Lower lobe of right lung (tissue), 2 donors: ENCODE data around the gene DLK1. TPM values are rescaled to one million over a fixed set of nuclear protein-coding genes. Genes with fewer than 3 reads are reported as not detected.

ENCODE experiments used
- ATAC-seq, 2 donors: fragments of 200-7000 bp; cut with Tn5 transposase; one replicate each; pipeline ENCODE4 v1.9.1; 2020 to 2022; ENCODE audit warnings: mild to moderate bottlenecking in 2 of 2, moderate library complexity in 2 of 2
- DNase-seq: peaks from one replicate; pipeline ENCODE4 v3.0.0-alpha.2; 2020
- H3K27ac ChIP-seq: fragments of 200-600 bp; one replicate; pipeline ENCODE4 v1.8.0; 2022
- H3K27me3 ChIP-seq: fragments of 200-600 bp; one replicate; pipeline ENCODE4 v1.8.0; 2022; ENCODE audit warnings: low read depth
- H3K36me3 ChIP-seq: fragments of 200-600 bp; one replicate; pipeline ENCODE4 v1.8.0; 2022; ENCODE audit warnings: mild to moderate bottlenecking
- H3K4me1 ChIP-seq: fragments of 200-600 bp; one replicate; pipeline ENCODE4 v1.8.0; 2022
- H3K4me3 ChIP-seq: fragments of 200-600 bp; one replicate; pipeline ENCODE4 v1.8.0; 2022; ENCODE audit warnings: mild to moderate bottlenecking
- H3K9me3 ChIP-seq: fragments of 200-600 bp; one replicate; pipeline ENCODE4 v1.8.0; 2022
- CTCF ChIP-seq: fragments of 200-600 bp; IDR thresholded peaks from one replicate; pipeline ENCODE4 v1.8.0; 2022; ENCODE audit warnings: antibody characterized with exemption, mild to moderate bottlenecking
- intact Hi-C: fragments of 100-400 bp; cut with DNase I; formaldehyde crosslinking; loops from one replicate; pipeline ENCODE4 v1.11.0; 2022
- total RNA-seq: library from RNA; stranded (reverse); fragmentation: NEBNext Ultra II Directional; extraction: Animal tissue kit (Norgen Biotek cat#: 25700); gene quantifications from one replicate; pipeline ENCODE4 v1.2.1, GENCODE V29; 2021
- donor health status: DM: no; HTN: yes; CAD: no; lungs with severe emphysema.

The DLK1 gene
- total RNA-seq, 1 donor from 2014 or later = not detected

- intact Hi-C loops = no loop called here
- ATAC-seq = no peak
Observed at GRCh38 chr14:100776681-100777365, 50.1 kb downstream of the DLK1 start.

GRCh38 chr14:100777366-100777817 lies 50.7 kb downstream of the DLK1 start:
- no peak for TF ChIP-seq CTCF
- H3K36me3 ChIP-seq = no peaks in the 10 kb centered on the region
- H3K4me1 ChIP-seq = no peaks in the 10 kb centered on the region
- no peak overlapping the region for H3K27ac ChIP-seq
- intact Hi-C loops = no loop called here
- DNase-seq (no peak), ATAC-seq (no peak)
- no peaks in the 10 kb centered on the region for H3K9me3 ChIP-seq
- H3K4me3 ChIP-seq = no peak overlapping the region
- H3K27me3 ChIP-seq = no peaks in the 10 kb centered on the region

More at GRCh38 chr14:100776681-100777365, 50.1 kb downstream of the DLK1 start:
- no peak for DNase-seq
- Histone ChIP-seq H3K4me3 (no peak overlapping the region), H3K27me3 (no peaks in the 10 kb centered on the region), H3K36me3 (no peaks in the 10 kb centered on the region), H3K27ac (no peak overlapping the region), H3K9me3 (no peaks in the 10 kb centered on the region), H3K4me1 (no peaks in the 10 kb centered on the region)
- TF ChIP-seq CTCF = no peak

- TF ChIP-seq CTCF = no peak
- no peak overlapping the region for H3K4me3 ChIP-seq
- no peaks in the 10 kb centered on the region for H3K27me3 ChIP-seq
- H3K27ac ChIP-seq = no peak overlapping the region
- ATAC-seq = no peak
- H3K36me3 ChIP-seq = no peaks in the 10 kb centered on the region
- no peaks in the 10 kb centered on the region for H3K4me1 ChIP-seq
- no peak for DNase-seq
- no peaks in the 10 kb centered on the region for H3K9me3 ChIP-seq
- intact Hi-C loops = no loop called here
Observed at GRCh38 chr14:100777818-100778525, 51.3 kb downstream of the DLK1 start.

- TF ChIP-seq CTCF = no peak
- Histone ChIP-seq H3K27me3 (no peaks in the 10 kb centered on the region), H3K4me3 (no peak overlapping the region), H3K9me3 (no peaks in the 10 kb centered on the region), H3K27ac (no peak overlapping the region), H3K4me1 (no peaks in the 10 kb centered on the region), H3K36me3 (no peaks in the 10 kb centered on the region)
- DNase-seq (no peak), ATAC-seq (no peak)
- intact Hi-C loops = no loop called here
Observed at GRCh38 chr14:100778526-100778882, 51.8 kb downstream of the DLK1 start.

GRCh38 chr14:100778951-100779690 lies 52.4 kb downstream of the DLK1 start:
- Histone ChIP-seq H3K4me1 (no peaks in the 10 kb centered on the region), H3K36me3 (no peaks in the 10 kb centered on the region), H3K4me3 (no peak overlapping the region), H3K27ac (no peak overlapping the region), H3K27me3 (no peaks in the 10 kb centered on the region), H3K9me3 (no peaks in the 10 kb centered on the region)
- no peak for TF ChIP-seq CTCF
- ATAC-seq (no peak), DNase-seq (no peak)
- intact Hi-C loops = no loop called here
